ENCODE data around the gene LRRC46. TPM values are rescaled to one million over a fixed set of nuclear protein-coding genes. Genes with fewer than 3 reads are reported as not detected.

The LRRC46 gene
- total and polyA plus RNA-seq, 2 of the 4 experiments (the other 2 are of a cell fraction) = 0.77 TPM; not detected in 1

- no peak overlapping the region for H2AK5ac ChIP-seq (ENCODE audit: low read depth, low read length)
These were observed 12.8 kb downstream of the LRRC46 start for GRCh38 chr17:47844227-47844626.

More at GRCh38 chr17:47844227-47844626, 12.8 kb downstream of the LRRC46 start:
- H3K9me3 ChIP-seq (ENCODE audit: control insufficient read depth, insufficient read depth, low read length) = no peaks in the 10 kb centered on the region
- peak overlapping the region; percentile 31 for H2AK9ac ChIP-seq (replicated peaks; ENCODE audit: low read depth, low read length, poor library complexity)
- H3K4me2 ChIP-seq (ENCODE audit: low read depth, low read length) = no peak overlapping the region
- in situ Hi-C loops (cut with MboI; ENCODE audit: low sequenced_read_pairs) = loop anchor here (5.0 kb wide), 2 partner anchors 48 to 173 kb away; no protein-coding TSS in a partner anchor
- no peak overlapping the region for H4K91ac ChIP-seq (ENCODE audit: insufficient read depth, low read depth, low read length)
- H2BK20ac ChIP-seq (ENCODE audit: low read depth, low read length) = no peak overlapping the region
- no peak overlapping the region for H2BK15ac ChIP-seq (ENCODE audit: low read depth, low read length)
- H3K56ac ChIP-seq (ENCODE audit: extremely low read depth, insufficient read depth, low read length) = no peak overlapping the region
- no peak overlapping the region for H2BK5ac ChIP-seq (ENCODE audit: low read depth, low read length, poor library complexity, severe bottlenecking)
- peaks cover 43% of the 10 kb centered on the region for H3K27me3 ChIP-seq (ENCODE audit: control insufficient read depth, insufficient read depth, low read length)
- intact Hi-C loops (cut with micrococcal nuclease) = loop anchor here (5.0 kb wide), 1 partner anchor 103 kb away; no protein-coding TSS in a partner anchor
- no peak overlapping the region for H2BK120ac ChIP-seq (ENCODE audit: low read depth, low read length)
- no peak for TF ChIP-seq SMC3 (IDR thresholded peaks at IDR 0.05; ENCODE audit: low read depth, low read length)
- TF ChIP-seq BHLHE40 (IDR thresholded peaks at IDR 0.05; ENCODE audit: low read depth, low read length) = peak; percentile 91
- TF ChIP-seq NFE2L2 (IDR thresholded peaks at IDR 0.05; ENCODE audit: low read depth, low read length) = no peak
- TF ChIP-seq RCOR1 (IDR thresholded peaks at IDR 0.05; ENCODE audit: insufficient replicate concordance, low read length) = no peak
- no peak for TF ChIP-seq POLR2A (IDR thresholded peaks at IDR 0.05; ENCODE audit: low read depth, low read length)
- TF ChIP-seq CHD1 (IDR thresholded peaks at IDR 0.05; ENCODE audit: low read depth, low read length) = no peak
- TF ChIP-seq MAFK (IDR thresholded peaks at IDR 0.05; ENCODE audit: low read depth, low read length) = no peak
- peak; percentile 33; the same call in 1 of the 2 replicates for TF ChIP-seq MXI1 (IDR thresholded peaks at IDR 0.05; ENCODE audit: borderline replicate concordance, low read depth, low read length)
- TF ChIP-seq CEBPB (IDR thresholded peaks at IDR 0.05; ENCODE audit: low read depth, low read length) = peak; percentile 78
- TF ChIP-seq RFX5 (IDR thresholded peaks at IDR 0.05; ENCODE audit: low read depth, low read length) = no peak
- no peak for TF ChIP-seq MAZ (IDR thresholded peaks at IDR 0.05; ENCODE audit: borderline replicate concordance, low read depth, low read length)
- no peak for TF ChIP-seq FOS (IDR thresholded peaks at IDR 0.05; ENCODE audit: low read depth, low read length)
- TF ChIP-seq, protein P1, sequence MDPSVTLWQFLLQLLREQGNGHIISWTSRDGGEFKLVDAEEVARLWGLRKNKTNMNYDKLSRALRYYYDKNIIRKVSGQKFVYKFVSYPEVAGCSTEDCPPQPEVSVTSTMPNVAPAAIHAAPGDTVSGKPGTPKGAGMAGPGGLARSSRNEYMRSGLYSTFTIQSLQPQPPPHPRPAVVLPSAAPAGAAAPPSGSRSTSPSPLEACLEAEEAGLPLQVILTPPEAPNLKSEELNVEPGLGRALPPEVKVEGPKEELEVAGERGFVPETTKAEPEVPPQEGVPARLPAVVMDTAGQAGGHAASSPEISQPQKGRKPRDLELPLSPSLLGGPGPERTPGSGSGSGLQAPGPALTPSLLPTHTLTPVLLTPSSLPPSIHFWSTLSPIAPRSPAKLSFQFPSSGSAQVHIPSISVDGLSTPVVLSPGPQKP (IDR thresholded peaks at IDR 0.05; ENCODE audit: borderline replicate concordance, low read depth, low read length) = no peak
- TF ChIP-seq RAD21 (IDR thresholded peaks at IDR 0.05; ENCODE audit: low read length) = no peak
- TF ChIP-seq CTCF (conservative IDR thresholded peaks at IDR 0.05; ENCODE audit: low read depth, low read length) = no peak
- TF ChIP-seq, protein P2, sequence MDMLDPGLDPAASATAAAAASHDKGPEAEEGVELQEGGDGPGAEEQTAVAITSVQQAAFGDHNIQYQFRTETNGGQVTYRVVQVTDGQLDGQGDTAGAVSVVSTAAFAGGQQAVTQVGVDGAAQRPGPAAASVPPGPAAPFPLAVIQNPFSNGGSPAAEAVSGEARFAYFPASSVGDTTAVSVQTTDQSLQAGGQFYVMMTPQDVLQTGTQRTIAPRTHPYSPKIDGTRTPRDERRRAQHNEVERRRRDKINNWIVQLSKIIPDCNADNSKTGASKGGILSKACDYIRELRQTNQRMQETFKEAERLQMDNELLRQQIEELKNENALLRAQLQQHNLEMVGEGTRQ (IDR thresholded peaks at IDR 0.05; ENCODE audit: low read depth, low read length) = peak; percentile 55
- ATAC-seq (ENCODE audit: low read depth) (no peak), DNase-seq (peak; percentile 58)
- BruUV-seq (replicated peaks) = no TSS peak
- no peak overlapping the region for H3K4me3 ChIP-seq (ENCODE audit: insufficient read depth, low read depth, low read length)
- no CpG with 5 or more reads among the region's 5 CpGs for WGBS, 2 experiments (ENCODE audit: extremely low coverage in 2 of 2, insufficient read length in 1 of 2)
- no peak overlapping the region for H4K8ac ChIP-seq (ENCODE audit: low read depth in 2 of 2, low read length in 2 of 2)
- H3K18ac ChIP-seq (ENCODE audit: low read depth, low read length) = no peak overlapping the region
- H3K9ac ChIP-seq (ENCODE audit: low read depth, low read length) = no peak overlapping the region
- H3K4me1 ChIP-seq (ENCODE audit: control insufficient read depth, insufficient read depth, low read length) = peaks cover 6% of the 10 kb centered on the region; the same call in 1 of the 2 replicates
- H3K9me1 ChIP-seq (ENCODE audit: insufficient read depth, low read length) = peaks cover 4% of the 10 kb centered on the region; the same call in 1 of the 2 replicates
- ChIA-PET CTCF (interaction anchor here (0.5 to 1.8 kb wide), 5 partner anchors 42 to 911 kb away, joined by 3 to 6 read pairs (median 4); partner anchors contain the start of gene CDK5RAP3), POLR2A (ENCODE audit: unreplicated experiment) (no interaction called here)
- dilution Hi-C loops (cut with HindIII; ENCODE audit: low sequenced_read_pairs, unreplicated experiment) = no loop called here
- no peaks in the 10 kb centered on the region for H4K20me1 ChIP-seq (ENCODE audit: insufficient read depth, low read length)
- H3K14ac ChIP-seq (replicated peaks; ENCODE audit: low read depth, low read length) = no peak overlapping the region
- no peak overlapping the region for H4K5ac ChIP-seq (ENCODE audit: low read depth, low read length)
- no peak overlapping the region for H3K23ac ChIP-seq (ENCODE audit: low read depth, low read length)
- no peaks in the 10 kb centered on the region for H3K36me3 ChIP-seq (ENCODE audit: control insufficient read depth, insufficient read depth, low read length)
- H3K79me1 ChIP-seq (ENCODE audit: low read depth in 1 of 2, low read length in 2 of 2) = peaks cover 8 to 18% of the 10 kb centered on the region in 2 experiments; a peak in 3 of 4 replicates
- no peak overlapping the region for H3K27ac ChIP-seq (ENCODE audit: insufficient read depth, low read length)
- H3K4ac ChIP-seq (ENCODE audit: low read depth, low read length) = no peak overlapping the region; the same call in 1 of the 2 replicates
- H2AFZ ChIP-seq (replicated peaks; ENCODE audit: low read length, poor library complexity) = peak overlapping the region; percentile 46

Measured in IMR-90 (cell line).